MCF 10A (cell line): ENCODE data around the gene PAX6. TPM values are rescaled to one million over a fixed set of nuclear protein-coding genes. Genes with fewer than 3 reads are reported as not detected.

Source experiments
- BruUV-seq: library from RNA; stranded (reverse); fragments of 400-500 nt; replicated peaks from 2 replicates; lab custom pipeline; 2021; lab: Mats Ljungman, UMichigan
- CTCF ChIA-PET: fragments of 300-600 bp; sonication (Branson Sonifier 250); formaldehyde crosslinking; extraction: SDS; loops from one replicate; lab custom pipeline; 2021; ENCODE audit warnings: antibody characterized with exemption, inconsistent platforms; lab: Yijun Ruan, JAX
- POLR2A ChIA-PET: fragments of 300-600, 350-650 bp; sonication (Branson Sonifier 250); formaldehyde crosslinking; extraction: SDS; loops from one replicate; lab custom pipeline; 2020; ENCODE audit warnings: antibody characterized with exemption, inconsistent platforms; lab: Yijun Ruan, JAX
- DNase-seq: peaks from one replicate; pipeline ENCODE4 v3.0.0-alpha.2; 2018; ENCODE audit not compliant: unreplicated experiment
- H3K27ac Mint-ChIP-seq: one replicate; pipeline ENCODE4 v1.8.0; 2022; ENCODE audit warnings: mild to moderate bottlenecking, low read depth, mixed read lengths; ENCODE audit not compliant: unreplicated experiment
- H3K27me3 Mint-ChIP-seq: one replicate; pipeline ENCODE4 v1.8.0; 2022; ENCODE audit warnings: mixed read lengths; ENCODE audit not compliant: insufficient read depth, unreplicated experiment
- H3K36me3 Mint-ChIP-seq: one replicate; pipeline ENCODE4 v1.8.0; 2022; ENCODE audit warnings: mild to moderate bottlenecking, moderate library complexity, mixed read lengths; ENCODE audit not compliant: insufficient read depth, unreplicated experiment
- H3K4me1 Mint-ChIP-seq: one replicate; pipeline ENCODE4 v1.8.0; 2022; ENCODE audit warnings: mixed read lengths; ENCODE audit not compliant: insufficient read depth, unreplicated experiment
- H3K4me3 Mint-ChIP-seq: one replicate; pipeline ENCODE4 v1.8.0; 2022; ENCODE audit warnings: mild to moderate bottlenecking, moderate library complexity, mixed read lengths; ENCODE audit not compliant: unreplicated experiment
- H3K9me3 Mint-ChIP-seq: one replicate; pipeline ENCODE4 v1.8.0; 2022; ENCODE audit warnings: mixed read lengths; ENCODE audit not compliant: unreplicated experiment
- CTCF ChIP-seq: fragments of 200-600 bp; IDR thresholded peaks from one replicate; pipeline ENCODE4 v1.8.0; 2022; ENCODE audit warnings: antibody characterized with exemption, mild to moderate bottlenecking; ENCODE audit not compliant: unreplicated experiment
- intact Hi-C: fragments of 100-400 bp; cut with micrococcal nuclease; formaldehyde crosslinking; loops from 2 replicates; pipeline ENCODE4 v1.14.1; 2022
- total RNA-seq: library from RNA; stranded (reverse); gene quantifications from 2 replicates; pipeline ENCODE4 v1.2.3, GENCODE V29; 2022

Gene PAX6
- total RNA-seq, 1 experiment from 2014 or later = not detected

- Mint-ChIP-seq H3K4me3 (no peak overlapping the region), H3K4me1 (peaks cover 11% of the 10 kb centered on the region), H3K27ac (no peak overlapping the region), H3K27me3 (peaks cover 79% of the 10 kb centered on the region), H3K9me3 (no peaks in the 10 kb centered on the region), H3K36me3 (no peaks in the 10 kb centered on the region)
- BruUV-seq = no TSS peak
- intact Hi-C loops = no loop called here
- no peak for TF ChIP-seq CTCF
- ChIA-PET CTCF (no interaction called here), POLR2A (no interaction called here)
- DNase-seq = no peak
These were observed 4.8 kb downstream of the PAX6 start for GRCh38 chr11:31806186-31806927.

GRCh38 chr11:31805629-31806185, 5.4 kb downstream of the PAX6 start:
- peaks cover 7% of the 10 kb centered on the region for H3K4me1 Mint-ChIP-seq
- CTCF ChIA-PET = no interaction called here
- TF ChIP-seq CTCF = no peak
- H3K4me3 Mint-ChIP-seq = no peak overlapping the region
- H3K27me3 Mint-ChIP-seq = peaks cover 79% of the 10 kb centered on the region
- POLR2A ChIA-PET = no interaction called here
- BruUV-seq = no TSS peak
- no peaks in the 10 kb centered on the region for H3K9me3 Mint-ChIP-seq
- intact Hi-C loops = no loop called here
- no peaks in the 10 kb centered on the region for H3K36me3 Mint-ChIP-seq
- no peak for DNase-seq
- no peak overlapping the region for H3K27ac Mint-ChIP-seq

GRCh38 chr11:31805037-31805628, 6.0 kb downstream of the PAX6 start:
- no peaks in the 10 kb centered on the region for H3K36me3 Mint-ChIP-seq
- no TSS peak for BruUV-seq
- ChIA-PET CTCF (interaction anchor here (0.5 kb wide), 1 partner anchor 22 kb away, joined by 4 read pairs; no protein-coding TSS in a partner anchor), POLR2A (no interaction called here)
- intact Hi-C loops = no loop called here
- no peak for TF ChIP-seq CTCF
- peaks cover 80% of the 10 kb centered on the region for H3K27me3 Mint-ChIP-seq
- peaks cover 3% of the 10 kb centered on the region for H3K9me3 Mint-ChIP-seq
- H3K27ac Mint-ChIP-seq = no peak overlapping the region
- H3K4me3 Mint-ChIP-seq = no peak overlapping the region
- no peak for DNase-seq
- peaks cover 6% of the 10 kb centered on the region for H3K4me1 Mint-ChIP-seq

- Mint-ChIP-seq H3K36me3 (no peaks in the 10 kb centered on the region), H3K4me1 (peaks cover 6% of the 10 kb centered on the region), H3K27me3 (peaks cover 87% of the 10 kb centered on the region), H3K27ac (no peak overlapping the region), H3K4me3 (no peak overlapping the region), H3K9me3 (peaks cover 7% of the 10 kb centered on the region)
- CTCF ChIA-PET = interaction anchor here (0.5 kb wide), 1 partner anchor 22 kb away, joined by 4 read pairs; no protein-coding TSS in a partner anchor
- POLR2A ChIA-PET = no interaction called here
- DNase-seq = no peak
- intact Hi-C loops = no loop called here
- no TSS peak for BruUV-seq
- TF ChIP-seq CTCF = no peak
These were observed 6.6 kb downstream of the PAX6 start for GRCh38 chr11:31804312-31805036.
